Naive B cell (primary cell): Measurements from ENCODE around the gene FAM76A. TPM values are rescaled to one million over a fixed set of nuclear protein-coding genes. Genes with fewer than 3 reads are reported as not detected.
"Not testable (repeated sequence)": the region's sequence is repeated elsewhere in the genome, so short reads cannot be mapped to it uniquely, and the experiment has no call there.

Experiments used
- ATAC-seq, 2 donors: fragments of 150-1000 bp; cut with Tn5 transposase; 2 replicates each; pipeline ENCODE4 v1.10.0; 2021; ENCODE audit warnings: low read depth in 2 of 2, mild to moderate bottlenecking in 2 of 2, moderate library complexity in 2 of 2
- DNase-seq: peaks from one replicate; pipeline ENCODE4 v3.0.0; 2022
- H3K27ac Mint-ChIP-seq, 6 donors: one replicate each; pipeline ENCODE4 v1.8.0; 2020 to 2022; ENCODE audit warnings: mild to moderate bottlenecking in 6 of 6, mixed read lengths in 6 of 6, moderate library complexity in 5 of 6, inconsistent platforms in 2 of 6
- H3K27me3 Mint-ChIP-seq, 3 donors: one replicate each; pipeline ENCODE4 v1.8.0; 2021 to 2022; ENCODE audit warnings: mixed read lengths in 3 of 3, mild to moderate bottlenecking in 1 of 3
- H3K36me3 Mint-ChIP-seq, 2 donors: one replicate each; pipeline ENCODE4 v1.8.0; 2020 to 2022; ENCODE audit warnings: mixed read lengths in 2 of 2, inconsistent platforms in 1 of 2, mild to moderate bottlenecking in 1 of 2
- H3K4me1 Mint-ChIP-seq, 3 donors: one replicate each; pipeline ENCODE4 v1.8.0; 2020 to 2022; ENCODE audit warnings: mixed read lengths in 3 of 3, inconsistent platforms in 1 of 3, mild to moderate bottlenecking in 1 of 3, moderate library complexity in 1 of 3
- H3K4me3 Mint-ChIP-seq, 8 donors: one replicate each; pipeline ENCODE4 v1.8.0; 2020 to 2022; ENCODE audit warnings: mild to moderate bottlenecking in 8 of 8, mixed read lengths in 8 of 8, moderate library complexity in 8 of 8, inconsistent platforms in 2 of 8
- H3K9me3 Mint-ChIP-seq, 7 donors: one replicate each; pipeline ENCODE4 v1.8.0; 2020 to 2022; ENCODE audit warnings: mixed read lengths in 7 of 7, mild to moderate bottlenecking in 5 of 7, inconsistent platforms in 2 of 7, moderate library complexity in 1 of 7
- polyA plus RNA-seq, 6 donors: library from polyadenylated mRNA; unstranded; fragments of 300-500 nt; fragmentation: Illumina TruSeq; gene quantifications; one replicate each; pipeline ENCODE4 v1.2.3, GENCODE V29; 2021; ENCODE audit warnings: low read depth in 6 of 6

The FAM76A gene
- polyA plus RNA-seq, 6 donors from 2014 or later = 4.3 to 13.4 (median 10.9) TPM

- peaks cover 26 to 32% (median 28%) of the 10 kb centered on the region in 3 donors for H3K4me1 Mint-ChIP-seq
- DNase-seq = no peak
- peak; percentile 36 to 38 for ATAC-seq
- H3K4me3 Mint-ChIP-seq = peak overlapping the region; percentile 88 to 99 (median 94)
- H3K27me3 Mint-ChIP-seq = no peaks in the 10 kb centered on the region
- H3K36me3 Mint-ChIP-seq = no peaks in the 10 kb centered on the region
- H3K9me3 Mint-ChIP-seq = no peaks in the 10 kb centered on the region
- H3K27ac Mint-ChIP-seq = peak overlapping the region; percentile 98 to 99 (median 98)
Observed at GRCh38 chr1:27773826-27774445, 48.2 kb downstream of the FAM76A start.

GRCh38 chr1:27774654-27775053 lies 48.9 kb downstream of the FAM76A start:
- no peak for DNase-seq
- H3K4me3 Mint-ChIP-seq = no peak overlapping the region
- ATAC-seq = no peak
- peak overlapping the region in 2 of 6 donors; percentile 3 to 70 for H3K27ac Mint-ChIP-seq
- H3K4me1 Mint-ChIP-seq = peaks cover 26 to 36% (median 34%) of the 10 kb centered on the region in 3 donors
- no peaks in the 10 kb centered on the region for H3K9me3 Mint-ChIP-seq
- H3K36me3 Mint-ChIP-seq = no peaks in the 10 kb centered on the region
- H3K27me3 Mint-ChIP-seq = no peaks in the 10 kb centered on the region

GRCh38 chr1:27775336-27775735 lies 49.6 kb downstream of the FAM76A start:
- Mint-ChIP-seq H3K4me3 (peak overlapping the region in 3 of 8 donors; percentile 5 to 36 (median 15)), H3K27ac (peak overlapping the region in 4 of 6 donors; percentile 1 to 83 (median 34)), H3K4me1 (peaks cover 26 to 38% (median 36%) of the 10 kb centered on the region in 3 donors)
- H3K9me3 Mint-ChIP-seq, DNase-seq, H3K27me3 Mint-ChIP-seq, ATAC-seq, H3K36me3 Mint-ChIP-seq: not testable (repeated sequence)

- Mint-ChIP-seq H3K27ac (peak overlapping the region in 1 of 6 donors; percentile 62), H3K4me1 (peaks cover 28 to 40% (median 36%) of the 10 kb centered on the region in 3 donors), H3K4me3 (peak overlapping the region in 1 of 8 donors; percentile 36)
- not testable (repeated sequence) for H3K36me3 Mint-ChIP-seq, H3K9me3 Mint-ChIP-seq, H3K27me3 Mint-ChIP-seq, DNase-seq, ATAC-seq
Observed at GRCh38 chr1:27776276-27776675, 50.5 kb downstream of the FAM76A start.

- H3K4me3 Mint-ChIP-seq = no peak overlapping the region
Observed at GRCh38 chr1:27778056-27778455, 52.3 kb downstream of the FAM76A start.

GRCh38 chr1:27779122-27779521 lies 53.4 kb downstream of the FAM76A start:
- Mint-ChIP-seq H3K27ac (peak overlapping the region in 3 of 6 donors; percentile 30 to 66 (median 44)), H3K4me3 (no peak overlapping the region), H3K4me1 (peaks cover 27 to 35% (median 28%) of the 10 kb centered on the region in 3 donors)

More at GRCh38 chr1:27778056-27778455, 52.3 kb downstream of the FAM76A start:
- H3K4me1 Mint-ChIP-seq = peaks cover 32 to 38% (median 35%) of the 10 kb centered on the region in 3 donors
- no peak for ATAC-seq
- H3K27me3 Mint-ChIP-seq = no peaks in the 10 kb centered on the region
- no peaks in the 10 kb centered on the region for H3K9me3 Mint-ChIP-seq
- DNase-seq = no peak
- no peaks in the 10 kb centered on the region for H3K36me3 Mint-ChIP-seq
- H3K27ac Mint-ChIP-seq = peak overlapping the region in 1 of 6 donors; percentile 29

GRCh38 chr1:27782950-27783349 lies 57.2 kb downstream of the FAM76A start:
- Mint-ChIP-seq H3K4me1 (peaks cover 19 to 29% (median 25%) of the 10 kb centered on the region in 3 donors), H3K36me3 (no peaks in the 10 kb centered on the region), H3K4me3 (no peak overlapping the region), H3K9me3 (no peaks in the 10 kb centered on the region), H3K27me3 (no peaks in the 10 kb centered on the region), H3K27ac (no peak overlapping the region)
- no peak for DNase-seq
- no peak for ATAC-seq

More at GRCh38 chr1:27779122-27779521, 53.4 kb downstream of the FAM76A start:
- no peaks in the 10 kb centered on the region for H3K9me3 Mint-ChIP-seq
- DNase-seq (no peak), ATAC-seq (no peak)
- H3K36me3 Mint-ChIP-seq = no peaks in the 10 kb centered on the region
- no peaks in the 10 kb centered on the region for H3K27me3 Mint-ChIP-seq

GRCh38 chr1:27784700-27785099 lies 58.9 kb downstream of the FAM76A start:
- peak overlapping the region in 1 of 6 donors; percentile 34 for H3K27ac Mint-ChIP-seq
- H3K36me3 Mint-ChIP-seq = peaks cover 0 to 3% of the 10 kb centered on the region in 2 donors
- DNase-seq = no peak
- no peak for ATAC-seq
- H3K27me3 Mint-ChIP-seq = no peaks in the 10 kb centered on the region
- H3K9me3 Mint-ChIP-seq = no peaks in the 10 kb centered on the region
- H3K4me3 Mint-ChIP-seq = no peak overlapping the region
- H3K4me1 Mint-ChIP-seq = peaks cover 12 to 34% (median 21%) of the 10 kb centered on the region in 3 donors

- peak overlapping the region; percentile 4 to 73 (median 52) for H3K27ac Mint-ChIP-seq
- peaks cover 12 to 34% (median 17%) of the 10 kb centered on the region in 3 donors for H3K4me1 Mint-ChIP-seq
- DNase-seq = no peak
- ATAC-seq = no peak
- no peaks in the 10 kb centered on the region for H3K27me3 Mint-ChIP-seq
- no peaks in the 10 kb centered on the region for H3K9me3 Mint-ChIP-seq
- peaks cover 0 to 9% of the 10 kb centered on the region in 2 donors for H3K36me3 Mint-ChIP-seq
- no peak overlapping the region for H3K4me3 Mint-ChIP-seq
Observed at GRCh38 chr1:27785781-27786455, 60.2 kb downstream of the FAM76A start.

GRCh38 chr1:27787895-27788294 lies 62.1 kb downstream of the FAM76A start:
- H3K4me3 Mint-ChIP-seq = no peak overlapping the region
- no peak for DNase-seq
- peaks cover 8 to 24% (median 13%) of the 10 kb centered on the region in 3 donors for H3K4me1 Mint-ChIP-seq
- H3K36me3 Mint-ChIP-seq = peaks cover 0 to 9% of the 10 kb centered on the region in 2 donors
- peak overlapping the region in 2 of 6 donors; percentile 30 to 41 for H3K27ac Mint-ChIP-seq
- no peak for ATAC-seq
- H3K9me3 Mint-ChIP-seq = no peaks in the 10 kb centered on the region
- H3K27me3 Mint-ChIP-seq = no peaks in the 10 kb centered on the region

- Mint-ChIP-seq H3K4me3 (no peak overlapping the region), H3K36me3 (peaks cover 0 to 19% of the 10 kb centered on the region in 2 donors), H3K27me3 (no peaks in the 10 kb centered on the region), H3K9me3 (no peaks in the 10 kb centered on the region), H3K27ac (peak overlapping the region in 1 of 6 donors; percentile 41), H3K4me1 (peaks cover 7 to 19% (median 13%) of the 10 kb centered on the region in 3 donors)
- DNase-seq = no peak
- ATAC-seq = no peak
Observed at GRCh38 chr1:27789540-27790041, 63.8 kb downstream of the FAM76A start.

- not testable (repeated sequence) for ATAC-seq, H3K27me3 Mint-ChIP-seq, H3K9me3 Mint-ChIP-seq, H3K4me3 Mint-ChIP-seq, DNase-seq
- H3K36me3 Mint-ChIP-seq = peaks cover 0 to 19% of the 10 kb centered on the region in 2 donors
- peak overlapping the region in 1 of 6 donors; percentile 15 for H3K27ac Mint-ChIP-seq
- peaks cover 7 to 19% (median 9%) of the 10 kb centered on the region in 3 donors for H3K4me1 Mint-ChIP-seq
Observed at GRCh38 chr1:27790270-27790669, 64.5 kb downstream of the FAM76A start.

GRCh38 chr1:27795601-27796000 lies 69.8 kb downstream of the FAM76A start:
- DNase-seq = no peak
- Mint-ChIP-seq H3K27me3 (no peaks in the 10 kb centered on the region), H3K4me3 (no peak overlapping the region), H3K27ac (no peak overlapping the region), H3K9me3 (no peaks in the 10 kb centered on the region), H3K36me3 (peaks cover 21 to 37% of the 10 kb centered on the region in 2 donors), H3K4me1 (peaks cover 0 to 4% (median 0%) of the 10 kb centered on the region in 3 donors)
- no peak for ATAC-seq
